Ovary (tissue), 9 donors: Measurements from ENCODE around the gene COX4I2. TPM values are rescaled to one million over a fixed set of nuclear protein-coding genes. Genes with fewer than 3 reads are reported as not detected.
"Not testable (repeated sequence)": the region's sequence is repeated elsewhere in the genome, so short reads cannot be mapped to it uniquely, and the experiment has no call there.

Source experiments
- DNase-seq, 5 donors: peaks; one replicate each; pipeline ENCODE4 v3.0.0-alpha.2; 2019 to 2020
- H3K27ac ChIP-seq, 2 donors: fragments of 200-600 bp; one replicate each; pipeline versions ENCODE4 v1.5.1 to v1.8.0; 2019 to 2022
- H3K27me3 ChIP-seq: fragments of 200-600 bp; one replicate; pipeline ENCODE4 v1.8.0; 2022
- H3K36me3 ChIP-seq: fragments of 200-600 bp; sonication (generic); one replicate; pipeline ENCODE4 v1.5.1; 2019
- H3K4me1 ChIP-seq: one replicate; pipeline ENCODE4 v1.8.1; 2013; ENCODE audit warnings: mild to moderate bottlenecking, moderate library complexity; ENCODE audit not compliant: insufficient read depth
- H3K4me3 ChIP-seq: fragments of 200-600 bp; sonication (generic); one replicate; pipeline ENCODE4 v1.5.1; 2017
- H3K9me3 ChIP-seq, 2 donors: fragments of 200-600 bp in 1 of 2; sonication (generic) in 1 of 2; one replicate each; pipeline versions ENCODE4 v1.5.1 to v1.8.1; 2013 to 2019; ENCODE audit warnings: mild to moderate bottlenecking in 1 of 2, moderate library complexity in 1 of 2
- EP300 ChIP-seq: sonication (generic); formaldehyde crosslinking; IDR thresholded peaks from one replicate; pipeline ENCODE4 v1.6.1; 2017; ENCODE audit warnings: antibody characterized with exemption
- POLR2A ChIP-seq: fragments of 450-650 bp; IDR thresholded peaks from one replicate; pipeline ENCODE4 v1.6.1; 2017; ENCODE audit warnings: antibody characterized with exemption, mild to moderate bottlenecking, moderate library complexity
- WGBS, 3 donors: extraction: QIAGEN DNeasy Blood & Tissue Kit in 1 of 3; methylation state at CpG; one replicate each; pipeline versions ENCODE4 v1.1.5 to v1.1.7; 2013 to 2017; 5-methylcytosine and 5-hydroxymethylcytosine counted together
- intact Hi-C, 4 donors: fragments of 100-400 bp; cut with DNase I; formaldehyde crosslinking; loops; one replicate each; pipeline versions ENCODE4 v1.11.0 to v1.15.1; 2022 to 2023
- polyA plus RNA-seq, 2 donors: library from polyadenylated mRNA; stranded (reverse); fragments of 200-250 nt in 1 of 2; fragments of 350-450 nt in 1 of 2; fragmentation: Illumina TruSeq in 1 of 2; extraction: RNeasy Lipid Tissue Mini Kit (QIAGEN cat#74804) in 1 of 2; gene quantifications; one replicate each; pipeline ENCODE4 v1.2.3, GENCODE V29; 2013 to 2014
- total RNA-seq, 7 donors: library from RNA; depleted of rRNA in 2 of 7; stranded (reverse); fragments of >200 nt in 2 of 7; fragmentation: NEBNext Ultra II Directional in 3 of 7; extraction: Animal tissue kit (Norgen Biotek cat#: 25700) in 3 of 7; gene quantifications; one replicate each; pipeline versions ENCODE4 v1.1.0 to v1.2.4, GENCODE V29; 2016 to 2023
- TF ChIP-seq, protein P1 (sequence below), 3 donors: fragments of 450-650 bp in 2 of 3; fragments of 200-600 bp in 1 of 3; IDR thresholded peaks; one replicate each; pipeline versions ENCODE4 v1.5.1 to v1.8.0; 2016 to 2022; ENCODE audit warnings: antibody characterized with exemption in 3 of 3, mild to moderate bottlenecking in 1 of 3
- donor health status: DM: no; HTN: no; CAD: no; lungs with moderate emphysema.
- donor health status: DM: no; HTN: no; CAD: no.
- donor health status: Bipolar disorder and iron deficiency.
- donor health status: DM: yes; HTN: yes; CAD: no.
- donor health status: DM: no; HTN: no; CAD: no.
- donor health status: DM: yes; HTN: yes; CAD: no.

COX4I2 gene
- total and polyA plus RNA-seq, 9 donors, result 1.1 to 6.6 (median 2.4) TPM; not detected in 1

DNA sequence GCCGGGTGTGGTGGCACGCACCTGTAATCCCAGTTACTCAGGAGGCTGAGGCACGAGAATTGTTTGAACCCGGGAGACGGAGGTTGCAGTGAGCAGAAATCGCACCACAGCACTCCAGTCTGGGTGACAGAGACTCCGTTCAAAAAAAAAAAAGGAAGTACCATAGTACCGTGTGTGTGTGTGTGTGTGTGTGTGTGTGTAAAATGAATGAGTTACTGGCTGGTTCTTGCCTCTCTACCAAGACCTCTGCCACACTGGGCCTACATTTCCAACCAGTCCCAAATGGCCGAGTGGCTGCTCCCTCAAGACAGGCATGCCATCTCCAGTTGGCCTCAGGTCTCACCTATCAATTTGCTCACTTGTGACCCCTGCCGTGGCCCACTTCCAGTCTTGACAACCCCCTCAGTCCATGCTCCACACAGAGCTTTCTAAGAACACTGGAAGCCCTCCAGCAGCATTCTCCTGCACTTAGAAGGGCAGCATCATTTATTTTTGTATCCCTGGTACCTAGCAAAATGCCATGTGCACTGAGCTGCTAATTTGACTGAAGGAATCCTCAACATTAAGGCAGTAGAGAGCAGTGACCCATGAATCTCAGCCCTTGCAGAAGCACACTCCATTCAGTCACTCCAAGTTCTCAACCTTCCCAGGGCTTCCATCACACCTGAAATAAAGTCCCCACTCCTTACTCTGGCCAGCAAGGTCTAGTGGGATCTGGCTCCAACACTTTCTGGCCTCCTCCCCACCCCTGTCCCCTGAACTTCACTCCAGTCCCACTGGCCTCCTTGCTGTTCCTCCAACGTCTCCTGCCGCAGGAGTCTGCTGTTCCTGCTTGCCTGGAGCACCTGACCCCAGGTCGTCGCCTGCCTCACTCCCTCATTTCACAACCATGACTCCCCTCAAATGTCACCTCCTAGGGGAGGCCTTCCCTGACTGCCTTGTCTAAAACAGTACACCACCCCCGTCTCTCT, 29.9 kb downstream of the COX4I2 start:
- Histone ChIP-seq H3K27ac (no peak overlapping the region), H3K4me1 (peaks cover 22% of the 10 kb centered on the region), H3K36me3 (no peaks in the 10 kb centered on the region), H3K9me3 (no peaks in the 10 kb centered on the region), H3K4me3 (no peak overlapping the region), H3K27me3 (no peaks in the 10 kb centered on the region)
- DNase-seq, result no peak
- 86 to 89% (median 86%) methylated on average over 15 of the region's 15 CpGs for WGBS, 3 donors
- TF ChIP-seq EP300 (no peak), POLR2A (no peak)
- TF ChIP-seq, protein P1, sequence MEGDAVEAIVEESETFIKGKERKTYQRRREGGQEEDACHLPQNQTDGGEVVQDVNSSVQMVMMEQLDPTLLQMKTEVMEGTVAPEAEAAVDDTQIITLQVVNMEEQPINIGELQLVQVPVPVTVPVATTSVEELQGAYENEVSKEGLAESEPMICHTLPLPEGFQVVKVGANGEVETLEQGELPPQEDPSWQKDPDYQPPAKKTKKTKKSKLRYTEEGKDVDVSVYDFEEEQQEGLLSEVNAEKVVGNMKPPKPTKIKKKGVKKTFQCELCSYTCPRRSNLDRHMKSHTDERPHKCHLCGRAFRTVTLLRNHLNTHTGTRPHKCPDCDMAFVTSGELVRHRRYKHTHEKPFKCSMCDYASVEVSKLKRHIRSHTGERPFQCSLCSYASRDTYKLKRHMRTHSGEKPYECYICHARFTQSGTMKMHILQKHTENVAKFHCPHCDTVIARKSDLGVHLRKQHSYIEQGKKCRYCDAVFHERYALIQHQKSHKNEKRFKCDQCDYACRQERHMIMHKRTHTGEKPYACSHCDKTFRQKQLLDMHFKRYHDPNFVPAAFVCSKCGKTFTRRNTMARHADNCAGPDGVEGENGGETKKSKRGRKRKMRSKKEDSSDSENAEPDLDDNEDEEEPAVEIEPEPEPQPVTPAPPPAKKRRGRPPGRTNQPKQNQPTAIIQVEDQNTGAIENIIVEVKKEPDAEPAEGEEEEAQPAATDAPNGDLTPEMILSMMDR (IDR thresholded peaks at IDR 0.05), result no peak
- intact Hi-C loops, result no loop called here

DNA sequence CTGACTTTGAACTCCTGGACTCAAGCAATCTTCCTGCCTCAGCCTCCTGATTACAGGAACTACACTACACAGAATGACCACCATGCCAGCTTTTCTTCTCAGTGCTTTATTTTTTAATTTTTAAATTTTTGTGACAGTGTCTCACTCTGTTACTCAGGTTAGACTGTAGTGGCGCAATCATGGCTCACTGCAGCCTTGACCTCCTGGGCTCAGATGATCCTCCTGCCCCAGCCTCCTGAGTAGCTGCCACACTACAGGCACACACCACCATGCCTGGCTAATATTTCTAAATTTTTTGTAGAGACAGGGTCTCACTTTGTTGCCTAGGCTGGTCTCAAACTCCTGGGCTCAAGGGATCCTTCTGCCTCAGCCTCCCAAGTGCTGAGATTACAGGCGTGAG, 31.2 kb downstream of the COX4I2 start:
- H3K27ac ChIP-seq, DNase-seq, H3K9me3 ChIP-seq, H3K36me3 ChIP-seq, H3K27me3 ChIP-seq, intact Hi-C loops, H3K4me3 ChIP-seq: not testable (repeated sequence)
- peaks cover 22% of the 10 kb centered on the region for H3K4me1 ChIP-seq
- WGBS, 3 donors, result 97 to 98% (median 98%) methylated on average over 2 of the region's 2 CpGs

DNA sequence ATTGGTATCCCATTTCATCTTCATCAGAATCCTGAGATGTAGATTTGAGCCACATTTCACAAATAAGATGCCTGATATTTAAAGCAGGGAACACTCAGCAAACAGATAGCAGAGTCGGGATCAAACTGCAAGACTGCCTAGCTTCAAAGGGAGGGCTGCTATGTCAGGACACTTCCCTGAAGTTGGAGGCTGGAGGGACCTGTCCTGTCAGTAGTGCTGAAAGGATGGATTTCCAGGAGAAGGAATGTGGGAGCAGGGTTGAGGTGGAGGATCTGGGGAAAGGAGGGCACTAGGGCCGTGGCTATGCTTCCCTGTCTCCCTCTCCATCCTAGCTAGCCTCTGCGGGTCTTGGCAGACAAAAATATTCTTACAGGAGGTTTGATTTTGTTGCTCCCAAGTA, 32.2 kb downstream of the COX4I2 start:
- H3K27ac ChIP-seq, result no peak overlapping the region
- intact Hi-C loops, result loop anchor here in 1 of 4 donors (2.0 kb wide), 1 partner anchor 49 kb away; no protein-coding TSS in a partner anchor
- 59 to 63% (median 61%) methylated on average over 3 of the region's 3 CpGs for WGBS, 3 donors
- no peaks in the 10 kb centered on the region for H3K36me3 ChIP-seq
- H3K4me3 ChIP-seq, result no peak overlapping the region
- H3K4me1 ChIP-seq, result peaks cover 23% of the 10 kb centered on the region
- no peaks in the 10 kb centered on the region for H3K27me3 ChIP-seq
- no peak for DNase-seq
- TF ChIP-seq, protein P1 (IDR thresholded peaks at IDR 0.05), result no peak
- TF ChIP-seq EP300 (no peak), POLR2A (no peak)
- H3K9me3 ChIP-seq, result no peaks in the 10 kb centered on the region

DNA sequence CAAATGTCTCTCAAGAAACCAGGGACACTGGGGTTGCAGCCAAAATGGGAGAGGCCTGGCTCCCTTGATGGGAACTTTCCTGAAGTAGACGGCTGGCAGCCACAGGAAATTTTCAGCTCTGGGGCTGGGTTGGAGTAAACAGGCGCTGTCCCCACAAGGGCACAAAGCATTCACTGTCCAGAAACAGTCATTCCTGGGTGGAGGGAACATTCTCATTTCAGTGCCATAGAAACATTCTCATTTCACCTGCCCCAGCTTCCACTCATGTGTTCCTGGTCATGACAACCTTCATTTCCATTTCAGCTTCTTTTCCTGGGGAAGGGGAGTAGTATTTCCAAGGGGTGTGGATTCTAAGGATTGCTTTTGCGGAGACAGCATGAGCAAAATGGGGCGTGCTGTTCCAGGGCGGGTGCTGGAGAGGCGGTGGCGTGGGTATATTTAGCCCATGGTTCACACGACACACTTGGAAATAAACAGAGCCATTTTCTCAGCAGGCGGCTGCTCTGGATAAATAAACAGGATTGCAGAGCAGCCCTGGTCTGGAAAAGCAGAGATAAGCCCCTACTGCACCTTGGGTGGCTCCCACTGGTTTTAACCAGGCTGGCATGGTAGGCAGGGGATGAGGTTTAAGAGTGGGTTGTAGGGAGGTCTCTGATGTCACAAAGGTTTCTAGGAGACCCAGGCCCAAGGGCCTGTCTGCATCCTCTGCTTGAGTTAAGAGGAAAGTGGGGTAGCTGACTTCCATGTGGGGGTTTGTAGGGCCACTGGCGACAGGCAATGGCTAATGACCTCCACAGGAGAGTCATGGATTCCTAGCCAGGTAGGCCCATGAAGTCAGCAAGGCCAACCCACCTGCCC, 32.9 kb downstream of the COX4I2 start:
- H3K4me1 ChIP-seq, result peaks cover 27% of the 10 kb centered on the region
- intact Hi-C loops, result loop anchor here in 1 of 4 donors (2.0 kb wide), 1 partner anchor 48 kb away; no protein-coding TSS in a partner anchor
- WGBS, 3 donors, result 74 to 88% (median 76%) methylated on average over 10 of the region's 10 CpGs

More for the DNA sequence above, 32.9 kb downstream of the COX4I2 start:
- no peaks in the 10 kb centered on the region for H3K36me3 ChIP-seq
- no peak overlapping the region for H3K4me3 ChIP-seq
- TF ChIP-seq EP300 (no peak), POLR2A (no peak)
- TF ChIP-seq, protein P1 (IDR thresholded peaks at IDR 0.05), result no peak
- H3K27ac ChIP-seq, result peak overlapping the region; percentile 1 to 57
- no peaks in the 10 kb centered on the region for H3K9me3 ChIP-seq
- no peaks in the 10 kb centered on the region for H3K27me3 ChIP-seq
- peak in 1 of 5 donors; percentile 34 for DNase-seq
